ENCODE measurements around the gene RRAGD.

- TF ChIP-seq CTCF (IDR thresholded peaks at IDR 0.05) (no peak), POLR2A (IDR thresholded peaks at IDR 0.05) (no peak)
Measured at GRCh38 chr6:89372506-89372901, 39.6 kb downstream of the RRAGD start.
